ENCODE data around the gene YIF1B.

YIF1B gene

DNA sequence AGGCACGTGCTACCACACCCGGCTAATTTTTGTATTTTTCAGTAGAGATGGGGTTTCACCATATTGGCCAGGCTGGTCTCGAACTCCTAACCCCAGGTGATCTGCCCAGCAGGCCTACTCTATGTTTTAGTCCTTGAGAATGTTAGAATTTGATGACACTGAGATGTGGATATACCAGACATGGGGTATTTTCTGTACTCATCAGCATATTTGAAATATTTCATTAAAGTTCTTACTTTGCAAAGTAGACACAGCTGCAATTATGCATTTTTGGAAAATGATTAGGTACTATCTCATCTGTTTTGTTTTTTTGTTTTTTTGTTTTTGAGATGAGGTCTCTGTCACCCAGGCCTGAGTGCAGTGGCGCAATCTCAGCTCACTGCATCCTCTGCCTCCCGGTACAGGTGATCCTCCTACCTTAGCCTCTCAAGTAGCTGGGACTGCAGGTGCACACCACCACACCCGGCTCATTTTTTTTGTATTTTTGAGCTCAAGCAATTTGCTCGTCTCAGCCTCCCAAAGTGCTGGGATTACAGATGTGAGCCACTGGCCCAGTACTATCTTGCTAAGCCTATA lies 38.7 kb downstream of the YIF1B start (continued):
- TF ChIP-seq PATZ1 (CRISPR knock-in tag; IDR thresholded peaks at IDR 0.05; ENCODE audit: borderline replicate concordance) (no peak), ARNTL (CRISPR knock-in tag; IDR thresholded peaks at IDR 0.05; ENCODE audit: borderline replicate concordance, low read depth) (no peak), ISL1 (CRISPR knock-in tag; IDR thresholded peaks at IDR 0.05) (no peak), ESRRG (CRISPR knock-in tag; IDR thresholded peaks at IDR 0.05) (no peak)
- TF ChIP-seq, protein P1, sequence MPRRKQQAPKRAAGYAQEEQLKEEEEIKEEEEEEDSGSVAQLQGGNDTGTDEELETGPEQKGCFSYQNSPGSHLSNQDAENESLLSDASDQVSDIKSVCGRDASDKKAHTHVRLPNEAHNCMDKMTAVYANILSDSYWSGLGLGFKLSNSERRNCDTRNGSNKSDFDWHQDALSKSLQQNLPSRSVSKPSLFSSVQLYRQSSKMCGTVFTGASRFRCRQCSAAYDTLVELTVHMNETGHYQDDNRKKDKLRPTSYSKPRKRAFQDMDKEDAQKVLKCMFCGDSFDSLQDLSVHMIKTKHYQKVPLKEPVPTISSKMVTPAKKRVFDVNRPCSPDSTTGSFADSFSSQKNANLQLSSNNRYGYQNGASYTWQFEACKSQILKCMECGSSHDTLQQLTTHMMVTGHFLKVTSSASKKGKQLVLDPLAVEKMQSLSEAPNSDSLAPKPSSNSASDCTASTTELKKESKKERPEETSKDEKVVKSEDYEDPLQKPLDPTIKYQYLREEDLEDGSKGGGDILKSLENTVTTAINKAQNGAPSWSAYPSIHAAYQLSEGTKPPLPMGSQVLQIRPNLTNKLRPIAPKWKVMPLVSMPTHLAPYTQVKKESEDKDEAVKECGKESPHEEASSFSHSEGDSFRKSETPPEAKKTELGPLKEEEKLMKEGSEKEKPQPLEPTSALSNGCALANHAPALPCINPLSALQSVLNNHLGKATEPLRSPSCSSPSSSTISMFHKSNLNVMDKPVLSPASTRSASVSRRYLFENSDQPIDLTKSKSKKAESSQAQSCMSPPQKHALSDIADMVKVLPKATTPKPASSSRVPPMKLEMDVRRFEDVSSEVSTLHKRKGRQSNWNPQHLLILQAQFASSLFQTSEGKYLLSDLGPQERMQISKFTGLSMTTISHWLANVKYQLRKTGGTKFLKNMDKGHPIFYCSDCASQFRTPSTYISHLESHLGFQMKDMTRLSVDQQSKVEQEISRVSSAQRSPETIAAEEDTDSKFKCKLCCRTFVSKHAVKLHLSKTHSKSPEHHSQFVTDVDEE (CRISPR knock-in tag; IDR thresholded peaks at IDR 0.05): no peak

- TF ChIP-seq TCF4 (CRISPR knock-in tag; IDR thresholded peaks at IDR 0.05; ENCODE audit: borderline replicate concordance) (no peak), CSRNP3 (CRISPR knock-in tag; IDR thresholded peaks at IDR 0.05) (no peak), ZNF8 (CRISPR knock-in tag; IDR thresholded peaks at IDR 0.05) (no peak), ZC3H10 (CRISPR knock-in tag; IDR thresholded peaks at IDR 0.05) (no peak), SNAI2 (CRISPR knock-in tag; IDR thresholded peaks at IDR 0.05) (no peak), PATZ1 (CRISPR knock-in tag; IDR thresholded peaks at IDR 0.05; ENCODE audit: borderline replicate concordance) (no peak), OSR1 (CRISPR knock-in tag; IDR thresholded peaks at IDR 0.05) (no peak), ZFP3 (CRISPR knock-in tag; IDR thresholded peaks at IDR 0.05) (no peak)
- TF ChIP-seq, protein P2, sequence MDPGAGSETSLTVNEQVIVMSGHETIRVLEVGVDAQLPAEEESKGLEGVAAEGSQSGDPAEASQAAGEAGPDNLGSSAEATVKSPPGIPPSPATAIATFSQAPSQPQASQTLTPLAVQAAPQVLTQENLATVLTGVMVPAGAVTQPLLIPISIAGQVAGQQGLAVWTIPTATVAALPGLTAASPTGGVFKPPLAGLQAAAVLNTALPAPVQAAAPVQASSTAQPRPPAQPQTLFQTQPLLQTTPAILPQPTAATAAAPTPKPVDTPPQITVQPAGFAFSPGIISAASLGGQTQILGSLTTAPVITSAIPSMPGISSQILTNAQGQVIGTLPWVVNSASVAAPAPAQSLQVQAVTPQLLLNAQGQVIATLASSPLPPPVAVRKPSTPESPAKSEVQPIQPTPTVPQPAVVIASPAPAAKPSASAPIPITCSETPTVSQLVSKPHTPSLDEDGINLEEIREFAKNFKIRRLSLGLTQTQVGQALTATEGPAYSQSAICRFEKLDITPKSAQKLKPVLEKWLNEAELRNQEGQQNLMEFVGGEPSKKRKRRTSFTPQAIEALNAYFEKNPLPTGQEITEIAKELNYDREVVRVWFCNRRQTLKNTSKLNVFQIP (CRISPR knock-in tag; IDR thresholded peaks at IDR 0.05; ENCODE audit: borderline replicate concordance, low read depth): no peak
- ATAC-seq: no peak
Observed at GRCh38 chr19:38274739-38275138, 41.0 kb downstream of the YIF1B start.

DNA sequence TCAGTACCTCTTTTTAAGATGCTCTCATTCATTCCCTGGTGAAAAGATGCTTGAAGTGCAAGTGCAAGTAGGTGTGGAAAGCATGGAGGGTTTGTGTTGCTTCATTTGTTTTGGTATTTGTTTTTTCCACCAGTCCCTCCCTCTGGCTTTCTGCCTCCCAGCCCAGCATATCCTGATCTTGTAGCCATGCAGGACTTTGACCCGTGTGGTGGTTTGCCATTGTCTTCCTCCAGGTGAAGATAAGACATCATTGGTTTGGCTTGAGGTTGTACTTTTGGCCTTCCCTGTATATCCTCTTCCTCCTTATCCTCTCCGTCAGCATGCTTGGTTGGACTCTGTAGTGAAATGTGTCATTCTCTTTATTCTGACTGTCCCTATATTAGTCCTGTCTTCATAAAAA lies 42.2 kb downstream of the YIF1B start:
- TF ChIP-seq ZC3H10 (CRISPR knock-in tag; IDR thresholded peaks at IDR 0.05) (no peak), ESRRG (CRISPR knock-in tag; IDR thresholded peaks at IDR 0.05) (no peak), CREB5 (CRISPR knock-in tag; IDR thresholded peaks at IDR 0.05; ENCODE audit: low read depth) (no peak), SNAI2 (CRISPR knock-in tag; IDR thresholded peaks at IDR 0.05) (no peak), ZFP3 (CRISPR knock-in tag; IDR thresholded peaks at IDR 0.05) (no peak), ISL1 (CRISPR knock-in tag; IDR thresholded peaks at IDR 0.05) (no peak), RARB (CRISPR knock-in tag; IDR thresholded peaks at IDR 0.05) (no peak), ZNF8 (CRISPR knock-in tag; IDR thresholded peaks at IDR 0.05) (no peak), GLIS3 (CRISPR knock-in tag; IDR thresholded peaks at IDR 0.05) (no peak), TCF4 (CRISPR knock-in tag; IDR thresholded peaks at IDR 0.05; ENCODE audit: borderline replicate concordance) (no peak), CSRNP3 (CRISPR knock-in tag; IDR thresholded peaks at IDR 0.05) (no peak), CSDC2 (CRISPR knock-in tag; IDR thresholded peaks at IDR 0.05) (no peak), ZNF565 (CRISPR knock-in tag; conservative IDR thresholded peaks at IDR 0.05; ENCODE audit: low read depth) (no peak)
- TF ChIP-seq, protein P1 (CRISPR knock-in tag; IDR thresholded peaks at IDR 0.05): no peak
- no peak for ATAC-seq
